HepG2 (cell line): ENCODE measurements around the gene SMIM36. TPM values are rescaled to one million over a fixed set of nuclear protein-coding genes. Genes with fewer than 3 reads are reported as not detected.
A peak's percentile ranks its signal among the peaks of the same experiment; 100 is the strongest.

Experiments
- CENPX ChIP-seq: sonication (generic); formaldehyde crosslinking; IDR thresholded peaks from 2 replicates; pipeline ENCODE4 v1.9.0; 2021; ENCODE audit warnings: mild to moderate bottlenecking, missing genetic modification reagents, moderate library complexity
- CHD2 ChIP-seq: IDR thresholded peaks from 2 replicates; pipeline ENCODE4 v1.6.1; 2011; ENCODE audit warnings: low read depth, low read length, improper control_type of control experiment
- ETV5 ChIP-seq: IDR thresholded peaks from 2 replicates; pipeline ENCODE4 v1.6.1; 2018; ENCODE audit warnings: missing biosample characterization, missing genetic modification reagents, inconsistent platforms, borderline replicate concordance
- GABPB1 ChIP-seq: IDR thresholded peaks from 2 replicates; pipeline ENCODE4 v1.6.1; 2016; ENCODE audit warnings: mild to moderate bottlenecking, missing genetic modification reagents, moderate library complexity, missing compliant biosample characterization
- KAT8 ChIP-seq: IDR thresholded peaks from 2 replicates; pipeline ENCODE4 v1.6.1; 2016; ENCODE audit warnings: missing genetic modification reagents, missing compliant biosample characterization
- MAFK ChIP-seq, 2 experiments: IDR thresholded peaks in 1 of 2; conservative IDR thresholded peaks in 1 of 2; 2 replicates each; pipeline ENCODE4 v1.6.1; 2011; ENCODE audit warnings: improper control_type of control experiment in 2 of 2, low read length in 2 of 2
- MZF1 ChIP-seq: sonication (generic); formaldehyde crosslinking; IDR thresholded peaks from 2 replicates; pipeline ENCODE4 v1.8.1; 2023; ENCODE audit warnings: mild to moderate bottlenecking, missing genetic modification reagents, borderline replicate concordance
- PAF1 ChIP-seq: IDR thresholded peaks from 2 replicates; pipeline ENCODE4 v1.6.1; 2016; ENCODE audit warnings: missing genetic modification reagents, missing compliant biosample characterization
- SMAD1 ChIP-seq: sonication (generic); formaldehyde crosslinking; IDR thresholded peaks from 2 replicates; pipeline ENCODE4 v1.4.0; 2020; ENCODE audit warnings: missing genetic modification reagents, low read depth, mild to moderate bottlenecking, borderline replicate concordance
- ZBTB42 ChIP-seq: sonication (generic); formaldehyde crosslinking; IDR thresholded peaks from 2 replicates; pipeline ENCODE4 v1.5.0; 2020; ENCODE audit warnings: mild to moderate bottlenecking, missing genetic modification reagents
- ZEB1 ChIP-seq: IDR thresholded peaks from 2 replicates; pipeline ENCODE4 v1.6.1; 2012; ENCODE audit warnings: mild to moderate bottlenecking, low read depth, inconsistent platforms; ENCODE audit not compliant: insufficient replicate concordance
- ZNF232 ChIP-seq: sonication (generic); formaldehyde crosslinking; IDR thresholded peaks from 2 replicates; pipeline ENCODE4 v1.4.0; 2020; ENCODE audit warnings: missing genetic modification reagents, borderline replicate concordance
- ZNF446 ChIP-seq: sonication (generic); formaldehyde crosslinking; IDR thresholded peaks from 2 replicates; pipeline ENCODE4 v1.5.0; 2020; ENCODE audit warnings: mild to moderate bottlenecking, missing genetic modification reagents
- ZNF451 ChIP-seq: sonication (generic); formaldehyde crosslinking; IDR thresholded peaks from 2 replicates; pipeline ENCODE4 v1.5.0; 2020; ENCODE audit warnings: mild to moderate bottlenecking, missing genetic modification reagents
- ZNF670 ChIP-seq: sonication (generic); formaldehyde crosslinking; IDR thresholded peaks from 2 replicates; pipeline ENCODE4 v1.8.0; 2022; ENCODE audit warnings: mild to moderate bottlenecking, missing genetic modification reagents, borderline replicate concordance
- ZNF773 ChIP-seq: sonication (generic); formaldehyde crosslinking; IDR thresholded peaks from 2 replicates; pipeline ENCODE4 v1.4.0; 2020; ENCODE audit warnings: missing genetic modification reagents, borderline replicate concordance
- ZNF790 ChIP-seq: sonication (generic); formaldehyde crosslinking; IDR thresholded peaks from 2 replicates; pipeline ENCODE4 v1.8.0; 2022; ENCODE audit warnings: missing genetic modification reagents, mild to moderate bottlenecking, borderline replicate concordance
- ZNF83 ChIP-seq: sonication (generic); formaldehyde crosslinking; IDR thresholded peaks from 2 replicates; pipeline ENCODE4 v1.4.0; 2020; ENCODE audit warnings: missing genetic modification reagents, mild to moderate bottlenecking, borderline replicate concordance
- polyA plus RNA-seq, 8 experiments: library from polyadenylated mRNA; depleted of rRNA in 3 of 8; stranded (reverse) in 7 of 8; unstranded in 1 of 8; fragments of >200 nt; fragmentation: Illumina TruSeq in 4 of 8; extraction: Trizol in 4 of 8; gene quantifications; 2 replicates each; pipeline versions ENCODE4 v1.2.1 to v1.2.3, GENCODE V29; 2011 to 2016; ENCODE audit warnings: low read depth in 4 of 8, missing spikeins in 1 of 8, mixed read lengths in 1 of 8; ENCODE audit not compliant: insufficient read depth in 1 of 8
- total RNA-seq, 5 experiments: library from RNA; depleted of rRNA; stranded (reverse); fragments of >200 nt; fragmentation: Illumina TruSeq; extraction: Trizol; gene quantifications; 2 replicates each; pipeline ENCODE4 v1.2.3, GENCODE V29; 2016; ENCODE audit warnings: low read depth in 1 of 5
- TF ChIP-seq, protein P1 (sequence below): sonication (generic); formaldehyde crosslinking; IDR thresholded peaks from 2 replicates; pipeline ENCODE4 v1.4.0; 2020; ENCODE audit warnings: low read depth, mild to moderate bottlenecking, missing genetic modification reagents
- TF ChIP-seq, protein P2 (sequence below): sonication (generic); formaldehyde crosslinking; IDR thresholded peaks from 2 replicates; pipeline ENCODE4 v1.5.0; 2020; ENCODE audit warnings: missing genetic modification reagents
- TF ChIP-seq, protein P3 (sequence below): sonication (generic); formaldehyde crosslinking; IDR thresholded peaks from 2 replicates; pipeline ENCODE4 v1.5.0; 2020; ENCODE audit warnings: mild to moderate bottlenecking, missing genetic modification reagents
- TF ChIP-seq, protein P4 (sequence below): sonication (generic); formaldehyde crosslinking; IDR thresholded peaks from 2 replicates; pipeline ENCODE4 v1.4.0; 2020; ENCODE audit warnings: missing genetic modification reagents

The SMIM36 gene
- total and polyA plus RNA-seq, 2 of the 13 experiments (the other 11 are each of a cell fraction or from before 2014, with no cell fraction given) = not detected

DNA sequence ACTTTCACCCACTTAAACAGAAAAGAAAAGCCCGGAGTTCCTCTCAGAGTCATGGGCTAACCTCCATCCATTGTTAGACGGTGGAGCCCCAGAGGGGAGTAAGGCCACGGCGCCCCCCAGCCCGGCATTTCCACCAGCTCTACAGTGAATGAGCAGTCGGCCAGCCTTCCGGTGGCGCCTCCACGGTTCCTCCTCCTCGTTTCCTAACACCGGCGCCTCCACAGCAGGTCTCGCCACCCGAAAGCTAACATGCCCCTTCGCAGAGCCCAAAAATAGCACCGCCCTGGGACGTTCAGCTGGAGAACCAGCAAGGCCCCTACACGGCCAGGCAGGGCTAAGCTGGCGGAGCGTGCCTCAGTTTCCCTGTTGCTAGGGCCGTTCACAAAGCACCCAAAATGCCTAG lies 90.5 kb downstream of the SMIM36 start (continued):
- TF ChIP-seq PAF1 (CRISPR knock-in tag) (no peak), ZNF83 (0 out of 2 replicates have a peak, but pooled peaks have one; percentile 46), ZNF670 (CRISPR knock-in tag) (peak; percentile 81; the same call in 1 of the 2 replicates), ZNF790 (CRISPR knock-in tag) (no peak), KAT8 (CRISPR knock-in tag) (0 out of 2 replicates have a peak, but pooled peaks have one; percentile 28), ZNF446 (CRISPR knock-in tag) (peak; percentile 56; the same call in 1 of the 2 replicates), CHD2 (no peak), ZNF451 (CRISPR knock-in tag) (peak; percentile 18; the same call in 1 of the 2 replicates), ZNF773 (CRISPR knock-in tag) (peak; percentile 35; the same call in 1 of the 2 replicates), MZF1 (no peak), ZBTB42 (0 out of 2 replicates have a peak, but pooled peaks have one; percentile 63), GABPB1 (CRISPR knock-in tag) (peak; percentile 56; the same call in 1 of the 2 replicates), SMAD1 (CRISPR knock-in tag) (peak; percentile 11; the same call in 1 of the 2 replicates), ZNF232 (CRISPR knock-in tag) (peak; percentile 17; the same call in 1 of the 2 replicates), ETV5 (CRISPR knock-in tag) (peak; percentile 60), MAFK (conservative IDR thresholded peaks at IDR 0.05 in 1 of 2, IDR thresholded peaks at IDR 0.05 in 1 of 2; ENCODE audit: low read length in 2 of 2) (no peak), ZEB1 (no peak), CENPX (no peak)
- TF ChIP-seq, protein P1, sequence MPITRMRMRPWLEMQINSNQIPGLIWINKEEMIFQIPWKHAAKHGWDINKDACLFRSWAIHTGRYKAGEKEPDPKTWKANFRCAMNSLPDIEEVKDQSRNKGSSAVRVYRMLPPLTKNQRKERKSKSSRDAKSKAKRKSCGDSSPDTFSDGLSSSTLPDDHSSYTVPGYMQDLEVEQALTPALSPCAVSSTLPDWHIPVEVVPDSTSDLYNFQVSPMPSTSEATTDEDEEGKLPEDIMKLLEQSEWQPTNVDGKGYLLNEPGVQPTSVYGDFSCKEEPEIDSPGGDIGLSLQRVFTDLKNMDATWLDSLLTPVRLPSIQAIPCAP (CRISPR knock-in tag) = 0 out of 2 replicates have a peak, but pooled peaks have one; percentile 36
- TF ChIP-seq, protein P2, sequence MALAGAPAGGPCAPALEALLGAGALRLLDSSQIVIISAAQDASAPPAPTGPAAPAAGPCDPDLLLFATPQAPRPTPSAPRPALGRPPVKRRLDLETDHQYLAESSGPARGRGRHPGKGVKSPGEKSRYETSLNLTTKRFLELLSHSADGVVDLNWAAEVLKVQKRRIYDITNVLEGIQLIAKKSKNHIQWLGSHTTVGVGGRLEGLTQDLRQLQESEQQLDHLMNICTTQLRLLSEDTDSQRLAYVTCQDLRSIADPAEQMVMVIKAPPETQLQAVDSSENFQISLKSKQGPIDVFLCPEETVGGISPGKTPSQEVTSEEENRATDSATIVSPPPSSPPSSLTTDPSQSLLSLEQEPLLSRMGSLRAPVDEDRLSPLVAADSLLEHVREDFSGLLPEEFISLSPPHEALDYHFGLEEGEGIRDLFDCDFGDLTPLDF = 0 out of 2 replicates have a peak, but pooled peaks have one; percentile 20
- TF ChIP-seq, protein P3, sequence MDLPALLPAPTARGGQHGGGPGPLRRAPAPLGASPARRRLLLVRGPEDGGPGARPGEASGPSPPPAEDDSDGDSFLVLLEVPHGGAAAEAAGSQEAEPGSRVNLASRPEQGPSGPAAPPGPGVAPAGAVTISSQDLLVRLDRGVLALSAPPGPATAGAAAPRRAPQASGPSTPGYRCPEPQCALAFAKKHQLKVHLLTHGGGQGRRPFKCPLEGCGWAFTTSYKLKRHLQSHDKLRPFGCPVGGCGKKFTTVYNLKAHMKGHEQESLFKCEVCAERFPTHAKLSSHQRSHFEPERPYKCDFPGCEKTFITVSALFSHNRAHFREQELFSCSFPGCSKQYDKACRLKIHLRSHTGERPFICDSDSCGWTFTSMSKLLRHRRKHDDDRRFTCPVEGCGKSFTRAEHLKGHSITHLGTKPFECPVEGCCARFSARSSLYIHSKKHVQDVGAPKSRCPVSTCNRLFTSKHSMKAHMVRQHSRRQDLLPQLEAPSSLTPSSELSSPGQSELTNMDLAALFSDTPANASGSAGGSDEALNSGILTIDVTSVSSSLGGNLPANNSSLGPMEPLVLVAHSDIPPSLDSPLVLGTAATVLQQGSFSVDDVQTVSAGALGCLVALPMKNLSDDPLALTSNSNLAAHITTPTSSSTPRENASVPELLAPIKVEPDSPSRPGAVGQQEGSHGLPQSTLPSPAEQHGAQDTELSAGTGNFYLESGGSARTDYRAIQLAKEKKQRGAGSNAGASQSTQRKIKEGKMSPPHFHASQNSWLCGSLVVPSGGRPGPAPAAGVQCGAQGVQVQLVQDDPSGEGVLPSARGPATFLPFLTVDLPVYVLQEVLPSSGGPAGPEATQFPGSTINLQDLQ (CRISPR knock-in tag) = no peak
- TF ChIP-seq, protein P4, sequence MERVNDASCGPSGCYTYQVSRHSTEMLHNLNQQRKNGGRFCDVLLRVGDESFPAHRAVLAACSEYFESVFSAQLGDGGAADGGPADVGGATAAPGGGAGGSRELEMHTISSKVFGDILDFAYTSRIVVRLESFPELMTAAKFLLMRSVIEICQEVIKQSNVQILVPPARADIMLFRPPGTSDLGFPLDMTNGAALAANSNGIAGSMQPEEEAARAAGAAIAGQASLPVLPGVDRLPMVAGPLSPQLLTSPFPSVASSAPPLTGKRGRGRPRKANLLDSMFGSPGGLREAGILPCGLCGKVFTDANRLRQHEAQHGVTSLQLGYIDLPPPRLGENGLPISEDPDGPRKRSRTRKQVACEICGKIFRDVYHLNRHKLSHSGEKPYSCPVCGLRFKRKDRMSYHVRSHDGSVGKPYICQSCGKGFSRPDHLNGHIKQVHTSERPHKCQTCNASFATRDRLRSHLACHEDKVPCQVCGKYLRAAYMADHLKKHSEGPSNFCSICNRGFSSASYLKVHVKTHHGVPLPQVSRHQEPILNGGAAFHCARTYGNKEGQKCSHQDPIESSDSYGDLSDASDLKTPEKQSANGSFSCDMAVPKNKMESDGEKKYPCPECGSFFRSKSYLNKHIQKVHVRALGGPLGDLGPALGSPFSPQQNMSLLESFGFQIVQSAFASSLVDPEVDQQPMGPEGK = peak; percentile 40; the same call in 1 of the 2 replicates
